Activated CD4-positive, alpha-beta T cell treated with anti-CD3 and anti-CD28 coated beads, Interleukin-2, amount 50 U/mL, for 24 hours (primary cell): ENCODE results near the gene CA12.

Experiments used
- DNase-seq, 2 donors: peaks; one replicate each; pipeline ENCODE4 v3.0.0-alpha.2; 2020; ENCODE audit warnings: low read depth in 1 of 2, low spot score in 1 of 2

The CA12 gene

DNA sequence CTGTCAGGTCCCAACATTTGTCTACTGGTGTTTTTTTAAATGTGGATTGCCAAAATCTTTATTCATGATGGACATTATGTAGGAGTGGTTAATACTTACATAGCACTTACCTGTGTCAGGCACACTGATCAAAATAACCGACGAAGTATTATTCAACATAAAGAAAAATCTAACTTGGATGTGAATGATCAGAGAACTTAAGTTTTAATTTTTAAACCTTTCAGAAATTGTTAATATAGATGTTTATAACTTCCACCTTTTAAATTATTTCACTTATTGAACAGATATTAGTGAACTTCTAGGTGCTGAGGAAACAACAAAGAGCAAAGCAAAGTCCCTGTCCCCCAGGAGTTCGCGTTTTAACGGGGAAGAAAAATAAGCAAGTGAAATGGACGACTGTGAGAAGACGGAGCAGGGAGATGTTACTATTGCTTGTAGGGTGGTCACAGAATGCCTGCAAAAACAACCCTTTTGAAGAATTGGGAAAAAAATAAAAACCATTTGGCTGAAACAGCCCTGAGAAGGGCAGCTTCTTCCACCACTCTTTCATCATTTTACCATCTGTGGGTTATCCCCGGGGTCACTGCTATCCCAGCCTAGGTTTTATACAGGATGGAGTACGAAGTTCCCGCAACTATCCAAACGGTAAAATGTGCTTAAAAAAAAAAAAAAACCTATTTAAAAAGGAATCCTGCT is 105.2 kb downstream of the CA12 start:
- DNase-seq: no peak

GRCh38 chr15:63274427-63274826 is 107.2 kb downstream of the CA12 start:
- DNase-seq: no peak
